HG03378 (cell line): ENCODE measurements around the gene RAD23A.

Experiments used
- ATAC-seq: cut with Tn5 transposase; IDR thresholded peaks from one replicate; pipeline ENCODE4 v1.9.1; 2021; ENCODE audit warnings: mild to moderate bottlenecking, moderate library complexity; ENCODE audit not compliant: unreplicated experiment

Gene RAD23A

DNA sequence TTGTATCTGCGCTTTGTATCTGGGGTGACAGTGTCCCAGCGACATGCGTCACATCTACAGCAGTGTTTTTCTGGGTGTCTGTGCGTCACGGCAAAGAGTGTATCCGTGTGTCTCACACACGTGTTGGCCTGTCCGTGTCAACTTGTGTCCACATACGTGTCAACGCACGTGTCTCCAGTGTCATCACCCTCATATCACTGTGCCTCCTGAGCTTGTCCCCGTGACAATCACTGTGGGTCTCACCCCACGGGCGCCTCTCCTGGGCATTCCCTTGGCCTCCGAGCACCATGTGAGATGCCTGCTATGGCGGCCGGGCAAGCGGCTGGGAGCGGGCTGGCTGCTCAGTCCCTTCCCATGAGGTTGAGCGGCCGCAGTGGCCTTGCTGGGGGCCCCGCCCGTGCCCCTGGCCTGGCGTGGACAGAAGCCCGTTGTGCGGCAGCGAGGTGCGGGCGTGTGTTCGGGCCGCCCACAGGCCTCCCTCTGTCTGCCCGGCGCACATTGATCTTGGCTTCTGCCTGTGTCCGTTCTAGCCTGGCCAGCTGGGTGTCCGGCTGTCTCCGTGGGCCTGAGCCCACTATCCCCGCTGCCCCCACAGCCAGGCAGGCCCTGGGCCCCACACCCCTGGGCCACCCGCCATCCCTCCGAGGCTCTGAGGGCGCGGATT lies 56.0 kb downstream of the RAD23A start:
- ATAC-seq = no peak

DNA sequence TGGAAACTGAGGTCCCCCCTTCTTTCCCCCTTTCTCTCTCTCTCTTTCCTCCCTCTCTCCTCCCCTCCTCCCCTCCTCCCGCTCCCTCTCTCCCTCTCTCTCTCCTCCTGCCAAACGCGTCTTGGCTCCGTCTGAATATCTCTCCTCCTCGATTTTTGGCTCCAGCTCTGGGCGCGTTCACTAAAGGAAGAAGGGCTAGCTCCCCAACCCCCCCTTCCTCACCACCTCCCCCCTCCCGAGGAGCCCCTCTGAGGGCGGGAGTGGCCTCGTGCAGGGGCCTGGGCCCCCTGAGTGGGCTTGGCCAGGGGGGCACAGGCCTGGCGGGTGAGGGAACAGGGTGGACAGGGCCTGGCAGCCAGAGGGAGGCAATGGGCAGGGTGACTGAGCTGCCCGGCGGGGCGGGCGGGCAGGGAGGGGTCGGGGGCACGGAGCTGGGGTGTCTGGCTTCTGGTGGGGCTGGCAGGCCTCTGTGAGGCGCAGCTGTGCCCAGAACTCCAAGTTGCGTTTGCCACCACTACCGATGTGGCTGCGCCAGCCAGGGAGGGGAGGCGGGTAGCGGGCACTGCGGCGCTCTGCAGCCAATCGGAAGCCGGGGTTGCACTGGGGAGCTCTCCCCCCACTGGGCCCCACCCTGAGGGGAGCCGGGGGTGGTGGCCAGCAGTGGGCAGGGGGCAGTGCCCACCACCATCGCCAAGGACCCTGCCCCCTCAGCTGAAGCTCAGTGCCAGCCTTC lies 56.7 kb downstream of the RAD23A start:
- no peak for ATAC-seq

DNA sequence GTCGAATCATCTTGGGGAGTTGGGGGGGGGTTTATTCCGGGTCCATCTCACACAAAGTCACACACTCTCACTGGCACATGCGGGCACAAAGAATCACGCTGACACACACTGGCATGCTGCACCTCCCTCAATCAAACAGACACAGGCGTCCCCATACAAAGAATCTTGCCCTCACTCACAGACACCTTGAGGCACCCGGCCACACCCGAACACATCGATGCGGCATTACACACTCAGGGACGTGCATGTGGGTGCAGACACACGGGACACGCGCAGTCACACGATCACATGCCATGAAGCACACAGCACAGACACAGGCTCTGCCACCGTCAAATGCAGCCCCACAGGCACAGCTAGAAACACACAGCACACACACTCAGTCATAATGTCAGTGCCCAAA lies 57.4 kb downstream of the RAD23A start:
- ATAC-seq = no peak
